IMR-90 (cell line): ENCODE results near the gene NUP42. TPM values are rescaled to one million over a fixed set of nuclear protein-coding genes. Genes with fewer than 3 reads are reported as not detected.

Experiments used
- ATAC-seq: fragments of 200-7000 bp; cut with Tn5 transposase; 2 replicates; pipeline ENCODE4 v1.9.1; 2020; ENCODE audit warnings: low read depth, mild to moderate bottlenecking, moderate library complexity
- BruUV-seq: library from RNA; stranded (reverse); fragments of 400-500 nt; replicated peaks from 2 replicates; lab custom pipeline; 2021; lab: Mats Ljungman, UMichigan
- CTCF ChIA-PET: fragments of 300-600 bp; formaldehyde crosslinking; extraction: SDS; loops from one replicate; lab custom pipeline; 2021; ENCODE audit warnings: antibody characterized with exemption; lab: Yijun Ruan, JAX
- POLR2A ChIA-PET: fragments of 300-600 bp; sonication (Branson Sonifier 250); formaldehyde crosslinking; loops from one replicate; lab custom pipeline; 2022; ENCODE audit warnings: antibody characterized with exemption; ENCODE audit not compliant: unreplicated experiment; lab: Charles Lee
- DNase-seq: peaks from one replicate; pipeline ENCODE4 v3.0.0; 2013
- H2AFZ ChIP-seq: replicated peaks from 2 replicates; pipeline ENCODE3; 2013; ENCODE audit warnings: low read length, mild to moderate bottlenecking; ENCODE audit not compliant: poor library complexity
- H2AK5ac ChIP-seq: 2 replicates; pipeline ENCODE4 v1.6.1; 2013; ENCODE audit warnings: low read depth, low read length, inconsistent platforms
- H2AK9ac ChIP-seq: replicated peaks from 2 replicates; pipeline ENCODE3; 2013; ENCODE audit warnings: mild to moderate bottlenecking, low read depth, low read length, moderate library complexity; ENCODE audit not compliant: poor library complexity
- H2BK120ac ChIP-seq: 2 replicates; pipeline ENCODE4 v1.6.1; 2013; ENCODE audit warnings: low read depth, low read length, inconsistent platforms
- H2BK15ac ChIP-seq: 3 replicates; pipeline ENCODE4 v1.6.1; 2013; ENCODE audit warnings: low read depth, low read length, inconsistent platforms
- H2BK20ac ChIP-seq: 2 replicates; pipeline ENCODE4 v1.6.1; 2013; ENCODE audit warnings: low read depth, mild to moderate bottlenecking, inconsistent platforms, low read length, moderate library complexity
- H2BK5ac ChIP-seq: 2 replicates; pipeline ENCODE4 v1.6.1; 2013; ENCODE audit warnings: mild to moderate bottlenecking, low read depth, low read length, inconsistent platforms; ENCODE audit not compliant: poor library complexity, severe bottlenecking
- H3K14ac ChIP-seq: replicated peaks from 2 replicates; pipeline ENCODE4 v1.6.1; 2013; ENCODE audit warnings: low read depth, low read length, inconsistent platforms
- H3K18ac ChIP-seq: 2 replicates; pipeline ENCODE4 v1.6.1; 2013; ENCODE audit warnings: low read depth, low read length, control low read depth
- H3K23ac ChIP-seq: 2 replicates; pipeline ENCODE4 v1.6.1; 2013; ENCODE audit warnings: low read depth, low read length, inconsistent platforms
- H3K27ac ChIP-seq: 2 replicates; pipeline ENCODE4 v1.5.1; 2013; ENCODE audit warnings: mild to moderate bottlenecking, control low read depth, low read length; ENCODE audit not compliant: insufficient read depth
- H3K27me3 ChIP-seq: 2 replicates; pipeline ENCODE4 v1.6.1; 2013; ENCODE audit warnings: low read length; ENCODE audit not compliant: control insufficient read depth, insufficient read depth
- H3K36me3 ChIP-seq: 2 replicates; pipeline ENCODE4 v1.6.1; 2013; ENCODE audit warnings: low read length, mixed read lengths; ENCODE audit not compliant: control insufficient read depth, insufficient read depth
- H3K4ac ChIP-seq: 2 replicates; pipeline ENCODE4 v1.6.1; 2013; ENCODE audit warnings: low read depth, low read length, inconsistent platforms
- H3K4me1 ChIP-seq: 2 replicates; pipeline ENCODE4 v1.6.1; 2013; ENCODE audit warnings: low read length, mixed read lengths; ENCODE audit not compliant: control insufficient read depth, insufficient read depth
- H3K4me2 ChIP-seq: 2 replicates; pipeline ENCODE4 v1.6.1; 2013; ENCODE audit warnings: low read depth, mild to moderate bottlenecking, control low read depth, low read length, moderate library complexity
- H3K4me3 ChIP-seq: 2 replicates; pipeline ENCODE4 v1.5.1; 2013; ENCODE audit warnings: low read depth, mild to moderate bottlenecking, control low read depth, low read length, moderate library complexity; ENCODE audit not compliant: insufficient read depth
- H3K56ac ChIP-seq: 2 replicates; pipeline ENCODE4 v1.6.1; 2013; ENCODE audit warnings: low read length, inconsistent platforms; ENCODE audit not compliant: insufficient read depth; ENCODE audit errors: extremely low read depth
- H3K79me1 ChIP-seq, 2 experiments: 2 replicates each; pipeline ENCODE4 v1.6.1; 2013; ENCODE audit warnings: low read length in 2 of 2, inconsistent platforms in 1 of 2, low read depth in 1 of 2
- H3K9ac ChIP-seq: 2 replicates; pipeline ENCODE4 v1.6.1; 2013; ENCODE audit warnings: low read depth, low read length, control low read depth
- H3K9me1 ChIP-seq: 2 replicates; pipeline ENCODE4 v1.6.1; 2013; ENCODE audit warnings: low read length, inconsistent platforms; ENCODE audit not compliant: insufficient read depth
- H3K9me3 ChIP-seq: 2 replicates; pipeline ENCODE4 v1.6.1; 2013; ENCODE audit warnings: low read length; ENCODE audit not compliant: control insufficient read depth, insufficient read depth
- H4K20me1 ChIP-seq: 2 replicates; pipeline ENCODE4 v1.6.1; 2013; ENCODE audit warnings: low read length, inconsistent platforms; ENCODE audit not compliant: insufficient read depth
- H4K5ac ChIP-seq: 2 replicates; pipeline ENCODE4 v1.6.1; 2013; ENCODE audit warnings: mild to moderate bottlenecking, low read depth, low read length, control low read depth
- H4K8ac ChIP-seq, 2 experiments: 2 replicates each; pipeline ENCODE4 v1.6.1; 2013; ENCODE audit warnings: low read depth in 2 of 2, low read length in 2 of 2, control low read depth in 1 of 2, inconsistent platforms in 1 of 2
- H4K91ac ChIP-seq: 2 replicates; pipeline ENCODE4 v1.6.1; 2013; ENCODE audit warnings: low read depth, low read length, inconsistent platforms; ENCODE audit not compliant: insufficient read depth
- BHLHE40 ChIP-seq: fragments of 150-350 bp; IDR thresholded peaks from 2 replicates; pipeline ENCODE4 v1.6.1; 2016; ENCODE audit warnings: mild to moderate bottlenecking, low read depth, low read length
- CEBPB ChIP-seq: IDR thresholded peaks from 2 replicates; pipeline ENCODE4 v1.6.1; 2012; ENCODE audit warnings: low read depth, low read length, improper control_type of control experiment
- CHD1 ChIP-seq: IDR thresholded peaks from 2 replicates; pipeline ENCODE4 v1.6.1; 2012; ENCODE audit warnings: low read depth, low read length, improper control_type of control experiment
- FOS ChIP-seq: fragments of 150-350 bp; IDR thresholded peaks from 2 replicates; pipeline ENCODE4 v1.6.1; 2016; ENCODE audit warnings: low read depth, low read length
- MAFK ChIP-seq: IDR thresholded peaks from 2 replicates; pipeline ENCODE4 v1.6.1; 2012; ENCODE audit warnings: low read depth, low read length, improper control_type of control experiment
- MAZ ChIP-seq: IDR thresholded peaks from 2 replicates; pipeline ENCODE4 v1.6.1; 2012; ENCODE audit warnings: low read depth, mild to moderate bottlenecking, low read length, improper control_type of control experiment, moderate library complexity, borderline replicate concordance
- MXI1 ChIP-seq: IDR thresholded peaks from 2 replicates; pipeline ENCODE4 v1.6.1; 2012; ENCODE audit warnings: low read depth, mild to moderate bottlenecking, low read length, moderate library complexity, borderline replicate concordance
- NFE2L2 ChIP-seq: fragments of 150-350 bp; IDR thresholded peaks from 2 replicates; pipeline ENCODE4 v1.6.1; 2016; ENCODE audit warnings: low read depth, mild to moderate bottlenecking, low read length
- POLR2A ChIP-seq: IDR thresholded peaks from 2 replicates; pipeline ENCODE4 v1.6.1; 2012; ENCODE audit warnings: mild to moderate bottlenecking, low read depth, low read length
- RAD21 ChIP-seq: IDR thresholded peaks from 2 replicates; pipeline ENCODE4 v1.6.1; 2012; ENCODE audit warnings: low read length, improper control_type of control experiment
- RFX5 ChIP-seq: IDR thresholded peaks from 2 replicates; pipeline ENCODE4 v1.8.0; 2012; ENCODE audit warnings: low read depth, mild to moderate bottlenecking, low read length, moderate library complexity
- SMC3 ChIP-seq: fragments of 150-350 bp; IDR thresholded peaks from 2 replicates; pipeline ENCODE4 v1.6.1; 2016; ENCODE audit warnings: low read depth, mild to moderate bottlenecking, antibody characterized with exemption, low read length, moderate library complexity
- dilution Hi-C: fragments of 300-500 bp; cut with HindIII; formaldehyde crosslinking; loops from one replicate; pipeline ENCODE4 v1.14.3; 2018; ENCODE audit warnings: low sequenced_read_pairs; ENCODE audit not compliant: unreplicated experiment
- in situ Hi-C: fragments of 300-500 bp; cut with MboI; formaldehyde crosslinking; loops from 3 replicates; pipeline ENCODE4 v1.14.3; 2019; ENCODE audit warnings: low sequenced_read_pairs, inconsistent platforms, mixed read lengths
- intact Hi-C: fragments of 100-400 bp; cut with micrococcal nuclease; formaldehyde crosslinking; loops from 2 replicates; pipeline ENCODE4 v1.10.0; 2022
- polyA plus RNA-seq, 3 experiments: library from polyadenylated mRNA; depleted of rRNA; stranded (reverse); fragments of >200 nt; gene quantifications; 2 replicates each; pipeline ENCODE4 v1.2.3, GENCODE V29; 2012; ENCODE audit warnings: low replicate concordance in 1 of 3
- total RNA-seq: library from RNA; depleted of rRNA; stranded (reverse); fragments of >200 nt; gene quantifications from 2 replicates; pipeline ENCODE4 v1.2.3, GENCODE V29; 2012
- TF ChIP-seq, protein P1 (sequence below): conservative IDR thresholded peaks from 2 replicates; pipeline ENCODE4 v1.5.1; 2012; ENCODE audit warnings: mild to moderate bottlenecking, low read depth, low read length, improper control_type of control experiment
- TF ChIP-seq, protein P2 (sequence below): fragments of 150-350 bp; IDR thresholded peaks from 2 replicates; pipeline ENCODE4 v1.6.1; 2017; ENCODE audit warnings: mild to moderate bottlenecking, antibody characterized with exemption, low read length, low read depth

Gene NUP42
- total and polyA plus RNA-seq, 2 of the 4 experiments (the other 2 are of a cell fraction): 17.3 to 22.6 TPM

GRCh38 chr7:23181684-23182553 lies at the start of gene NUP42 (continued):
- TF ChIP-seq RFX5 (peak; percentile 84), SMC3 (no peak), FOS (0 out of 2 replicates have a peak, but pooled peaks have one; percentile 15), MAZ (peak; percentile 49; the same call in 1 of the 2 replicates), POLR2A (peak; percentile 72), BHLHE40 (peak; percentile 29; the same call in 1 of the 2 replicates), RAD21 (no peak)

- peaks cover 5% of the 10 kb centered on the region for H3K36me3 ChIP-seq
- no peaks in the 10 kb centered on the region for H3K9me3 ChIP-seq
- peaks cover 4% of the 10 kb centered on the region; the same call in 1 of the 2 replicates for H3K9me1 ChIP-seq
- no peak overlapping the region for H2AK5ac ChIP-seq
- H3K4me1 ChIP-seq: peaks cover 3% of the 10 kb centered on the region
- DNase-seq: no peak
- ATAC-seq: no peak
- H2BK5ac ChIP-seq: no peak overlapping the region
- no peak overlapping the region for H4K8ac ChIP-seq
- H2AFZ ChIP-seq: no peak overlapping the region
- no peak overlapping the region for H3K56ac ChIP-seq
- no peak overlapping the region for H2BK20ac ChIP-seq
- POLR2A ChIA-PET: no interaction called here
- CTCF ChIA-PET: interaction anchor here (0.6 kb wide), 1 partner anchor 11 kb away, joined by 3 read pairs; no protein-coding TSS in a partner anchor
- TF ChIP-seq MAFK (no peak), RAD21 (no peak), SMC3 (no peak), POLR2A (no peak), FOS (no peak), CEBPB (no peak), CHD1 (no peak), BHLHE40 (no peak), RFX5 (no peak), NFE2L2 (no peak), MXI1 (no peak)
- TF ChIP-seq, protein P1, sequence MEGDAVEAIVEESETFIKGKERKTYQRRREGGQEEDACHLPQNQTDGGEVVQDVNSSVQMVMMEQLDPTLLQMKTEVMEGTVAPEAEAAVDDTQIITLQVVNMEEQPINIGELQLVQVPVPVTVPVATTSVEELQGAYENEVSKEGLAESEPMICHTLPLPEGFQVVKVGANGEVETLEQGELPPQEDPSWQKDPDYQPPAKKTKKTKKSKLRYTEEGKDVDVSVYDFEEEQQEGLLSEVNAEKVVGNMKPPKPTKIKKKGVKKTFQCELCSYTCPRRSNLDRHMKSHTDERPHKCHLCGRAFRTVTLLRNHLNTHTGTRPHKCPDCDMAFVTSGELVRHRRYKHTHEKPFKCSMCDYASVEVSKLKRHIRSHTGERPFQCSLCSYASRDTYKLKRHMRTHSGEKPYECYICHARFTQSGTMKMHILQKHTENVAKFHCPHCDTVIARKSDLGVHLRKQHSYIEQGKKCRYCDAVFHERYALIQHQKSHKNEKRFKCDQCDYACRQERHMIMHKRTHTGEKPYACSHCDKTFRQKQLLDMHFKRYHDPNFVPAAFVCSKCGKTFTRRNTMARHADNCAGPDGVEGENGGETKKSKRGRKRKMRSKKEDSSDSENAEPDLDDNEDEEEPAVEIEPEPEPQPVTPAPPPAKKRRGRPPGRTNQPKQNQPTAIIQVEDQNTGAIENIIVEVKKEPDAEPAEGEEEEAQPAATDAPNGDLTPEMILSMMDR: no peak
- TF ChIP-seq, protein P2, sequence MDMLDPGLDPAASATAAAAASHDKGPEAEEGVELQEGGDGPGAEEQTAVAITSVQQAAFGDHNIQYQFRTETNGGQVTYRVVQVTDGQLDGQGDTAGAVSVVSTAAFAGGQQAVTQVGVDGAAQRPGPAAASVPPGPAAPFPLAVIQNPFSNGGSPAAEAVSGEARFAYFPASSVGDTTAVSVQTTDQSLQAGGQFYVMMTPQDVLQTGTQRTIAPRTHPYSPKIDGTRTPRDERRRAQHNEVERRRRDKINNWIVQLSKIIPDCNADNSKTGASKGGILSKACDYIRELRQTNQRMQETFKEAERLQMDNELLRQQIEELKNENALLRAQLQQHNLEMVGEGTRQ: no peak
- no peak overlapping the region for H3K18ac ChIP-seq
- no peak overlapping the region for H2BK120ac ChIP-seq
- no peak overlapping the region for H4K91ac ChIP-seq
- in situ Hi-C loops: no loop called here
- BruUV-seq: no TSS peak
- no peak overlapping the region for H4K5ac ChIP-seq
- dilution Hi-C loops: no loop called here
- H3K14ac ChIP-seq: no peak overlapping the region
- H3K27me3 ChIP-seq: no peaks in the 10 kb centered on the region
- no peak overlapping the region for H3K9ac ChIP-seq
- no peak overlapping the region for H2AK9ac ChIP-seq
- no peak overlapping the region for H3K23ac ChIP-seq
- no peak overlapping the region for H3K4ac ChIP-seq
- no peak overlapping the region for H3K27ac ChIP-seq
- no peak overlapping the region for H3K4me2 ChIP-seq
- no peak overlapping the region for H3K4me3 ChIP-seq
- H3K79me1 ChIP-seq: no peaks in the 10 kb centered on the region
- intact Hi-C loops: no loop called here
- no peaks in the 10 kb centered on the region for H4K20me1 ChIP-seq
- no peak overlapping the region for H2BK15ac ChIP-seq
Observed at GRCh38 chr7:23133797-23134196, 48.1 kb upstream of the NUP42 start.
